Parathyroid adenoma (tissue), 2 donors: ENCODE measurements around the gene OASL.

ENCODE experiments used
- H2AFZ ChIP-seq: fragments of 300-600 bp; sonication (generic); one replicate; pipeline ENCODE4 v1.7.0; 2017; ENCODE audit warnings: antibody characterized with exemption, mild to moderate bottlenecking
- H3K27ac ChIP-seq: fragments of 300-600 bp; sonication (generic); one replicate; pipeline ENCODE4 v1.7.0; 2017
- H3K27me3 ChIP-seq: fragments of 300-600 bp; sonication (generic); one replicate; pipeline ENCODE4 v1.7.0; 2017; ENCODE audit warnings: low read length; ENCODE audit not compliant: control insufficient read depth, insufficient read depth
- H3K36me3 ChIP-seq: fragments of 300-600 bp; sonication (generic); one replicate; pipeline ENCODE4 v1.7.0; 2017; ENCODE audit warnings: low read length; ENCODE audit not compliant: control insufficient read depth, insufficient read depth
- H3K4me1 ChIP-seq: fragments of 300-600 bp; sonication (generic); one replicate; pipeline ENCODE4 v1.7.0; 2017; ENCODE audit warnings: control low read depth
- H3K4me2 ChIP-seq: fragments of 300-600 bp; sonication (generic); one replicate; pipeline ENCODE4 v1.7.0; 2017; ENCODE audit warnings: low read length
- H3K4me3 ChIP-seq: fragments of 300-600 bp; sonication (generic); one replicate; pipeline ENCODE4 v1.7.0; 2017; ENCODE audit warnings: low read depth, low read length
- H3K79me2 ChIP-seq: fragments of 300-600 bp; sonication (generic); one replicate; pipeline ENCODE4 v1.7.0; 2017; ENCODE audit warnings: control low read depth
- H3K9ac ChIP-seq: fragments of 300-600 bp; sonication (generic); one replicate; pipeline ENCODE4 v1.7.0; 2017; ENCODE audit warnings: mild to moderate bottlenecking
- H3K9me3 ChIP-seq: fragments of 300-600 bp; sonication (generic); one replicate; pipeline ENCODE4 v1.7.0; 2017; ENCODE audit warnings: low read length; ENCODE audit not compliant: control insufficient read depth
- TF ChIP-seq, protein P1 (sequence below): fragments of 300-600 bp; sonication (generic); IDR thresholded peaks from one replicate; pipeline ENCODE4 v1.7.0; 2017; ENCODE audit warnings: antibody characterized with exemption, mild to moderate bottlenecking
- donor health status: primary hyperparathyroidism.

The OASL gene

DNA sequence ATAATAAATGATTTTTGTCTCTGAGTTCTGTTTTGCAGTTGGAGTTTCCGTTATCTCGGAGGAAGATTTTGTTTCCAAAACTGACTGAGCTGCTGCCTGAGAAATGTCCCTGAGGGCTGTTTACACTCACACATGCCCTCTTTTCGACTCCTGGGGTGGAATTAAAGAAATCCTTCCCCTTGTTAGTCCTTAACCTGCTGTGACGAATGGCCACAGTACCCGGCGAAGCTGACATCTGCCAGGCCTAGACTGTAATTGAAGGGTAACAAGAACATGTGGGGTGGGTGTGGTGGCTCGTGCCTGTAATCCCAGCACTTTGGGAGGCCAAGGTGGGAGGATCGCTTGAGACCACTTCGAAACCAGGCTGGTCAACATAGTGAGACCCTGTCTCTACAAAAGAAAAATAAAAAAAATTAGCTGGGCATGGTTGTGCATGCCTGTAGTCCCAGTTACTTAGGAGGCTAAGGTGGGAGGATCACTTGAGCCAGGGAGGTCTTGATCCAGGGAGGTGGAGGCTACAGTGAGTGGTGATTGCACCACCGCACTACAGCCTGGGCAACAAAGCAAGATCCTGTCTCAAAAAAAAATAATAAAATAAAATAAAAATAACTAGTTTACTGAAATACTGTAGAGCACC is 8.4 kb downstream of the OASL start:
- Histone ChIP-seq H3K4me3 (no peak overlapping the region), H3K9me3 (no peaks in the 10 kb centered on the region), H3K4me2 (no peak overlapping the region), H2AFZ (no peak overlapping the region), H3K27ac (no peak overlapping the region), H3K36me3 (no peaks in the 10 kb centered on the region), H3K27me3 (no peaks in the 10 kb centered on the region), H3K9ac (no peak overlapping the region), H3K79me2 (no peaks in the 10 kb centered on the region), H3K4me1 (peaks cover 4% of the 10 kb centered on the region)
- TF ChIP-seq, protein P1, sequence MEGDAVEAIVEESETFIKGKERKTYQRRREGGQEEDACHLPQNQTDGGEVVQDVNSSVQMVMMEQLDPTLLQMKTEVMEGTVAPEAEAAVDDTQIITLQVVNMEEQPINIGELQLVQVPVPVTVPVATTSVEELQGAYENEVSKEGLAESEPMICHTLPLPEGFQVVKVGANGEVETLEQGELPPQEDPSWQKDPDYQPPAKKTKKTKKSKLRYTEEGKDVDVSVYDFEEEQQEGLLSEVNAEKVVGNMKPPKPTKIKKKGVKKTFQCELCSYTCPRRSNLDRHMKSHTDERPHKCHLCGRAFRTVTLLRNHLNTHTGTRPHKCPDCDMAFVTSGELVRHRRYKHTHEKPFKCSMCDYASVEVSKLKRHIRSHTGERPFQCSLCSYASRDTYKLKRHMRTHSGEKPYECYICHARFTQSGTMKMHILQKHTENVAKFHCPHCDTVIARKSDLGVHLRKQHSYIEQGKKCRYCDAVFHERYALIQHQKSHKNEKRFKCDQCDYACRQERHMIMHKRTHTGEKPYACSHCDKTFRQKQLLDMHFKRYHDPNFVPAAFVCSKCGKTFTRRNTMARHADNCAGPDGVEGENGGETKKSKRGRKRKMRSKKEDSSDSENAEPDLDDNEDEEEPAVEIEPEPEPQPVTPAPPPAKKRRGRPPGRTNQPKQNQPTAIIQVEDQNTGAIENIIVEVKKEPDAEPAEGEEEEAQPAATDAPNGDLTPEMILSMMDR, result no peak

DNA sequence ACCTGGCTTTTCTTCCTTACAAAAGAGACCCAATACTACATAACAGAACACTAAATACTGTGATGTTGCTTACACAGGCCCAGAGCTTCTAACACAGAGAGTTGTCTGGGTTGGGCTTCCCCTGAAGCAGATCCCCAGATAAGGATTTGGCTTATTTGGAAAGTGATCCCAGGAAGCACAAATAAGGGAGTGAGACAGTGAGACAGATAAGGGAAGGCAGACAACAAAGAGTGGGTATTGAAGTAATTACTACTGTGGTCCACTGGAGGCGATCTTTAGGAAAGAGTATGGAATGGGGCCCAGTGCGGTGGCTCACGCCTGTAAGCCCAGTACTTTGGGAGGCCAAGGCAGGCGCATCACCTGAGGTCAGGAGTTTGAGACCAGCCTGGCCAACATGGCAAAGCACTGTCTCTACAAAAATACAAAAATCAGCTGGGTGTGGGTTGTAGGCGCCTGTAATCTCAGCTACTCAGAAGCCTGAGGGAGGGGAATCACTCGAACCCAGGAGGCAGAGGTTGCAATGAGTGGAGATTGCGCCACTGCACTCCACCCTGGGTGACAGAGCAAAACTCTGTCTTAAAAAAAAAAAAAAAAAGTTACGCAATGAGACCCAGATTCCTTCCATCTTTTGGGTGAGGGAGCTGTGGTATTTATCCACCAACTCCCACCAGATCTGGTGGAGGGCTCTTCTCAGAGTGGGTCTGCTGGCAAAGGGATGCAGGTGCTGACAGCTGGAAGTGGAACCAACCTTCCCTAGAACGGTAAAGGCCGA is 12.6 kb downstream of the OASL start:
- Histone ChIP-seq H3K4me2 (peak overlapping the region; percentile 17), H3K4me1 (peaks cover 4% of the 10 kb centered on the region), H3K27ac (peak overlapping the region; percentile 5), H2AFZ (peak overlapping the region; percentile 54), H3K36me3 (no peaks in the 10 kb centered on the region), H3K27me3 (no peaks in the 10 kb centered on the region), H3K9me3 (no peaks in the 10 kb centered on the region), H3K79me2 (no peaks in the 10 kb centered on the region), H3K9ac (no peak overlapping the region), H3K4me3 (no peak overlapping the region)
- TF ChIP-seq, protein P1, result peak; percentile 21

DNA sequence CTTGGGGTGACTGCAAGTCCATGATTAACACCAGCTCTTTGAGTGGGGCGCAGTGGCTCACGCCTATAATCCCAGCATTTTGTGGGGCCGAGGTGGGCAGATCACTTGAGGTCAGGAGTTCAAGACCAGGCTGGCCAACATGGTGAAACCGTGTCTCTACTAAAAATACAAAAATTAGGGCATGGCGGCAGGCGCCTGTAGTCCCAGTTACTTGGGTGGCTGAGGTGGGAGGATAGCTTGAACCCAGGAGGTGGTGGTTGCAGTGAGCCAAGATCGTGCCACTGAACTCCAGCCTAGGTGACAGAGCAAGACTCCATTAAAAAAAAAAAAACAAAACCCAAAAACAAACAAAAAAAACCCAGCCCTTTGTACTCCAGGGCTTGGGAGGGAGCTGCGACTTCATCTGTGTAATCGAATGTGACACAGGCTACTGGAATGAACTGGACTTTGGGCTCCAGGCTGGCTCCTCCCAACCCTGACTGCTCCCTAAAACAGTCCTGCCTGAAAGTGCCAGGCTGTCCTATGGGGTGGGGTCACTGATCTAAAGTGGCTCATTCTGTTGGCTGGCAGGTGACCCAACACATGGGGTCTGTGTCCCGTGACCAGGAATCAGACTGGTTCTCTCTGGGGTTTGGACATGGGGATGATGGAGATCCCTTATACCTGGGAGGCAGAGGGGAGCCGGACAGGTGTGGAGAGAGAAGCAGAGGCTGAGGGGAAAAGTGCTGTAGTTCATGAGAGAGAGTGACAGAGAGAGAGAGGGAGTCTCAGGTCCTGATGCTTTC is 13.4 kb downstream of the OASL start:
- H2AFZ ChIP-seq, result peak overlapping the region; percentile 54
- H3K9me3 ChIP-seq, result no peaks in the 10 kb centered on the region
- TF ChIP-seq, protein P1, result no peak
- H3K36me3 ChIP-seq, result no peaks in the 10 kb centered on the region
- H3K9ac ChIP-seq, result no peak overlapping the region
- H3K4me1 ChIP-seq, result peaks cover 4% of the 10 kb centered on the region
- no peak overlapping the region for H3K27ac ChIP-seq
- peak overlapping the region; percentile 17 for H3K4me2 ChIP-seq
- H3K79me2 ChIP-seq, result no peaks in the 10 kb centered on the region
- H3K27me3 ChIP-seq, result no peaks in the 10 kb centered on the region
- H3K4me3 ChIP-seq, result no peak overlapping the region

DNA sequence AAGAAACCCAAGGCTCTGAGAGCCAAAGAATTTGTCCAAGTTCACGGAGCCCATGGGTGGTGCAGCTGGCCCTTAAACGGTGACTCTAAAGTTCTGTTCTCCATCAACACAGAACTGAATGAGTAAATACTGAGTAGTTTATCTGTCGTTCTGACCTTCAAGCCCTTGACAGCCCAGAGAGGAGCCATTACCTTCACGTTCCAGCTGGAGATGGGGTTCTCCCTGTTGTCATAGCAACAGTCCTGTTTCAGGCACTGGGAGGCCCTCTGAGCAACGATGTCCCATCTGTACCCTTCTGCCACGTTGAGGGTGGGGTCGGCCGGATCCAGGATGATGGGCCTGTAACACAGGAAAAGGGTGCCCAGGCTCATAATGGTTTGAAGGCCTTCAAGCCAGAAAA is 15.2 kb downstream of the OASL start:
- Histone ChIP-seq H2AFZ (no peak overlapping the region), H3K9ac (no peak overlapping the region), H3K36me3 (no peaks in the 10 kb centered on the region), H3K27me3 (no peaks in the 10 kb centered on the region), H3K4me2 (no peak overlapping the region), H3K4me1 (peaks cover 4% of the 10 kb centered on the region), H3K79me2 (no peaks in the 10 kb centered on the region), H3K9me3 (no peaks in the 10 kb centered on the region), H3K4me3 (no peak overlapping the region), H3K27ac (no peak overlapping the region)
- TF ChIP-seq, protein P1, result no peak
